HEK293T (cell line): ENCODE results near the gene DKC1.

ENCODE experiments used
- ARNT ChIP-seq: fragments of 450-650 bp; IDR thresholded peaks from 2 replicates; pipeline ENCODE4 v1.6.1; 2017; ENCODE audit warnings: mild to moderate bottlenecking
- CTBP1 ChIP-seq: fragments of 450-650 bp; IDR thresholded peaks from 2 replicates; pipeline ENCODE4 v1.6.1; 2016; ENCODE audit warnings: borderline replicate concordance
- FOXA1 ChIP-seq: fragments of 450-650 bp; IDR thresholded peaks from 2 replicates; pipeline ENCODE4 v1.6.1; 2016; ENCODE audit warnings: mild to moderate bottlenecking
- FOXK2 ChIP-seq: fragments of 450-650 bp; IDR thresholded peaks from 2 replicates; pipeline ENCODE4 v1.6.1; 2016; ENCODE audit warnings: mild to moderate bottlenecking
- HDGF ChIP-seq: fragments of 450-650 bp; IDR thresholded peaks from 2 replicates; pipeline ENCODE4 v1.6.1; 2017; ENCODE audit warnings: antibody characterized with exemption, borderline replicate concordance
- PKNOX1 ChIP-seq: fragments of 450-650 bp; IDR thresholded peaks from 2 replicates; pipeline ENCODE4 v1.6.1; 2016
- SP1 ChIP-seq: fragments of 450-650 bp; IDR thresholded peaks from 2 replicates; pipeline ENCODE4 v1.6.1; 2017
- SUZ12 ChIP-seq: fragments of 450-650 bp; IDR thresholded peaks from 2 replicates; pipeline ENCODE4 v1.6.1; 2016; ENCODE audit warnings: mild to moderate bottlenecking

GRCh38 chrX:154728431-154729190 lies 34.1 kb upstream of the DKC1 start:
- TF ChIP-seq FOXK2 (no peak), SUZ12 (no peak), SP1 (no peak), PKNOX1 (no peak), FOXA1 (no peak), HDGF (no peak), ARNT (no peak), CTBP1 (no peak)
